ENCODE data around the gene ACP4.
"Not testable (repeated sequence)": the region's sequence is repeated elsewhere in the genome, so short reads cannot be mapped to it uniquely, and the experiment has no call there.

The ACP4 gene

DNA sequence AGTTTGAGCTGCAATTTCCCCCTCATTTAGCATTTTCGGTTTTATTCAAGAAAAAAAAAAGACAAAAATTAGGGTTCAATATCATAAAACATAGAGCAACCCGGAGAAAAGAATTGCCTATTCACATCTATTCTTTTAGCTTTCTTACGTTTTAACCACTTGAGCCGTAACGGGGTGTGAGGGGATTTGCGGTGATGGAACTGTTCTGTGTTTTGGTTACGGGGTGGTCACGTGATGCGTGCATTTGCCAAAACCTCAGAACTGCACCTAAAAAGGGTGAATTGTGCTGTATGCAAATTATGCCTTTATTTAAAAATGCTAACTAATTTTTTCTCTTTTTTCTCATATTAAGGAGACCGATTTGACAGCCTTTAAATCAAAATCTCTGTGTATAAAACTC lies 45.0 kb upstream of the ACP4 start:
- DNase-seq, result no peak
- H3K36me3 ChIP-seq (replicated peaks; ENCODE audit: insufficient read depth, low read length), result no peaks in the 10 kb centered on the region

DNA sequence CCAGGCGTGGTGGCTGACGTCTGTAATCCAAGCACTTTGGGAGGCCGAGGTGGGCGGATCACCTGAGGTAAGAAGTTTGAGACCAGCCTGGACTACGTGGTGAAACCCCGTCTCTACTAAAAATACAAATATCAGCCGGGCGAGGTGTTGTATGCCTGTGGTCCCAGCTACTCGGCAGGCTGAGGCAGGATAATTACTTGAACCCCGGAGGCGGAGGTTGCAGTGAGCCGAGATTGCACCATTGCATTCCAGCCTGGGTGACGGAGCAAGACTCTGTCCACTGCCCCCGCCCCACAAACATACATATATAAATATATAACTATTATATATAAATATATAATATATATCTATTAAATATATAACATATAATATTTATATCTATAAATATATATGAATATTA lies 43.1 kb upstream of the ACP4 start:
- H3K4me2 ChIP-seq (ENCODE audit: low read depth, low read length); H3K4me3 ChIP-seq (ENCODE audit: low read length); H2AFZ ChIP-seq (ENCODE audit: low read length); H3K79me2 ChIP-seq (ENCODE audit: low read length); H3K27ac ChIP-seq (ENCODE audit: low read length); H3K36me3 ChIP-seq (replicated peaks; ENCODE audit: insufficient read depth, low read length); H3F3A ChIP-seq (ENCODE audit: insufficient read depth, low read length); H3K9me3 ChIP-seq (replicated peaks; ENCODE audit: insufficient read depth, low read length); H3K9me2 ChIP-seq (replicated peaks; ENCODE audit: insufficient read depth, low read length); H3K9ac ChIP-seq (ENCODE audit: low read length); DNase-seq; H3K4me1 ChIP-seq (ENCODE audit: low read length); H4K20me1 ChIP-seq (ENCODE audit: insufficient read depth, low read length): not testable (repeated sequence)
- peaks cover 84% of the 10 kb centered on the region for H3K27me3 ChIP-seq (replicated peaks; ENCODE audit: insufficient read depth, low read length)

More for the DNA sequence above, 45.0 kb upstream of the ACP4 start:
- no peaks in the 10 kb centered on the region for H3K79me2 ChIP-seq (ENCODE audit: low read length)
- peaks cover 82% of the 10 kb centered on the region for H3K27me3 ChIP-seq (replicated peaks; ENCODE audit: insufficient read depth, low read length)
- no peak overlapping the region for H3K4me2 ChIP-seq (ENCODE audit: low read depth, low read length)
- H3F3A ChIP-seq (ENCODE audit: insufficient read depth, low read length), result no peaks in the 10 kb centered on the region
- no peaks in the 10 kb centered on the region for H4K20me1 ChIP-seq (ENCODE audit: insufficient read depth, low read length)
- no peak for TF ChIP-seq EZH2phosphoT487 (IDR thresholded peaks at IDR 0.05; ENCODE audit: low read length)
- TF ChIP-seq, protein P1, sequence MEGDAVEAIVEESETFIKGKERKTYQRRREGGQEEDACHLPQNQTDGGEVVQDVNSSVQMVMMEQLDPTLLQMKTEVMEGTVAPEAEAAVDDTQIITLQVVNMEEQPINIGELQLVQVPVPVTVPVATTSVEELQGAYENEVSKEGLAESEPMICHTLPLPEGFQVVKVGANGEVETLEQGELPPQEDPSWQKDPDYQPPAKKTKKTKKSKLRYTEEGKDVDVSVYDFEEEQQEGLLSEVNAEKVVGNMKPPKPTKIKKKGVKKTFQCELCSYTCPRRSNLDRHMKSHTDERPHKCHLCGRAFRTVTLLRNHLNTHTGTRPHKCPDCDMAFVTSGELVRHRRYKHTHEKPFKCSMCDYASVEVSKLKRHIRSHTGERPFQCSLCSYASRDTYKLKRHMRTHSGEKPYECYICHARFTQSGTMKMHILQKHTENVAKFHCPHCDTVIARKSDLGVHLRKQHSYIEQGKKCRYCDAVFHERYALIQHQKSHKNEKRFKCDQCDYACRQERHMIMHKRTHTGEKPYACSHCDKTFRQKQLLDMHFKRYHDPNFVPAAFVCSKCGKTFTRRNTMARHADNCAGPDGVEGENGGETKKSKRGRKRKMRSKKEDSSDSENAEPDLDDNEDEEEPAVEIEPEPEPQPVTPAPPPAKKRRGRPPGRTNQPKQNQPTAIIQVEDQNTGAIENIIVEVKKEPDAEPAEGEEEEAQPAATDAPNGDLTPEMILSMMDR (IDR thresholded peaks at IDR 0.05; ENCODE audit: low read length), result no peak
- no peak for TF ChIP-seq EZH2 (optimal IDR thresholded peaks at IDR 0.05; ENCODE audit: low read depth, low read length)
- no peaks in the 10 kb centered on the region for H3K9me3 ChIP-seq (replicated peaks; ENCODE audit: insufficient read depth, low read length)
- H2AFZ ChIP-seq (ENCODE audit: low read length), result no peak overlapping the region
- no peak overlapping the region for H3K4me3 ChIP-seq (ENCODE audit: low read length)
- no peak overlapping the region for H3K27ac ChIP-seq (ENCODE audit: low read length)
- no peak overlapping the region for H3K9ac ChIP-seq (ENCODE audit: low read length)
- H3K9me2 ChIP-seq (replicated peaks; ENCODE audit: insufficient read depth, low read length), result no peaks in the 10 kb centered on the region
- no peaks in the 10 kb centered on the region for H3K4me1 ChIP-seq (ENCODE audit: low read length)

DNA sequence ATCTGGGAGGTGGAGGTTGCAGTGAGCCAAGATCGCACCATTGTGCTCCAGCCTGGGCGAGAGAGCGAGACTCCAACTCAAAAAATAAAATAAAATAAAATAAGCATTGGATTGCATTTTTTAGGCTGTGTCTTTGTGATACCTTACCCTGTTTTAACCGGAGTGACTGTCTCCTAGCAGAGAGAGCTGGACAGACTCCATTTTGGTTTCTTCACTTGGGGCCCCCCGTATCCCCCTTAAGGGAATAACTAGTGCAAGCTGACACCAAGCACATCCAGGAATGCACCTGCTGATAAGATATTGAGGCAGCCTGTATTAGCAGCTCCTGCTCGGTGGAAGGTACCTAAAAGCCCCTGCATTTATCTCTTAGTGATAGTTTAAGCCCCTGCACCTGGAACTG lies 40.7 kb upstream of the ACP4 start:
- no peaks in the 10 kb centered on the region for H3K36me3 ChIP-seq (replicated peaks; ENCODE audit: insufficient read depth, low read length)
- no peak overlapping the region for H3K4me3 ChIP-seq (ENCODE audit: low read length)
- H3K9me2 ChIP-seq (replicated peaks; ENCODE audit: insufficient read depth, low read length), result no peaks in the 10 kb centered on the region
- H3K9ac ChIP-seq (ENCODE audit: low read length), result no peak overlapping the region
- H2AFZ ChIP-seq (ENCODE audit: low read length), result no peak overlapping the region
- H3K4me2 ChIP-seq (ENCODE audit: low read depth, low read length), result no peak overlapping the region
- H3K27ac ChIP-seq (ENCODE audit: low read length), result no peak overlapping the region
- no peaks in the 10 kb centered on the region for H3K9me3 ChIP-seq (replicated peaks; ENCODE audit: insufficient read depth, low read length)
- DNase-seq, result no peak
- peaks cover 86% of the 10 kb centered on the region for H3K27me3 ChIP-seq (replicated peaks; ENCODE audit: insufficient read depth, low read length)
- H3F3A ChIP-seq (ENCODE audit: insufficient read depth, low read length), result no peaks in the 10 kb centered on the region
- no peak for TF ChIP-seq EZH2 (optimal IDR thresholded peaks at IDR 0.05; ENCODE audit: low read depth, low read length)
- TF ChIP-seq EZH2phosphoT487 (IDR thresholded peaks at IDR 0.05; ENCODE audit: low read length), result no peak
- TF ChIP-seq, protein P1 (IDR thresholded peaks at IDR 0.05; ENCODE audit: low read length), result no peak
- H3K4me1 ChIP-seq (ENCODE audit: low read length), result no peaks in the 10 kb centered on the region
- H4K20me1 ChIP-seq (ENCODE audit: insufficient read depth, low read length), result no peaks in the 10 kb centered on the region
- H3K79me2 ChIP-seq (ENCODE audit: low read length), result no peaks in the 10 kb centered on the region

DNA sequence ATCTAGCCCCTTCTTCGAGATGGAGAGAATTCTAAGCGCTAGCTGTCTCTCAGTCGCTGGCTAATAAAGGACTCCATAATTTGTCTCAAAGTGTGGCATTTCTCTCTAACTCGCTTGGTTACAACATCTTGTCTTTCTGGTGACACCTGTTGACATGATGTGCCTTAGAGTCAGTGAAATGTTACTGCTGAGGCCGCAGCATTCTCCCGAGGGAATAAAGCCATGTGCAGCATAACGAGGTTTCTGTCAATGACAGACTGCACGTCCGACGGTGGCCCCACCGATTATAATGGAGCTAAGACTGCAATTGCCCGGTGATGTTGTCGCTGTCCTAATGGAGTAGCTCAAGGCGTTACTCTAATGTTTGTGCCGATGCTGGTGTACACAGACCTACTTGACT lies 40.2 kb upstream of the ACP4 start:
- no peak overlapping the region for H3K4me3 ChIP-seq (ENCODE audit: low read length)
- H3K9me2 ChIP-seq (replicated peaks; ENCODE audit: insufficient read depth, low read length), result no peaks in the 10 kb centered on the region
- H3K4me2 ChIP-seq (ENCODE audit: low read depth, low read length), result no peak overlapping the region
- H3K4me1 ChIP-seq (ENCODE audit: low read length), result no peaks in the 10 kb centered on the region
- no peaks in the 10 kb centered on the region for H4K20me1 ChIP-seq (ENCODE audit: insufficient read depth, low read length)
- no peaks in the 10 kb centered on the region for H3K36me3 ChIP-seq (replicated peaks; ENCODE audit: insufficient read depth, low read length)
- TF ChIP-seq, protein P1 (IDR thresholded peaks at IDR 0.05; ENCODE audit: low read length), result no peak
- TF ChIP-seq EZH2 (optimal IDR thresholded peaks at IDR 0.05; ENCODE audit: low read depth, low read length), result no peak
- no peak for TF ChIP-seq EZH2phosphoT487 (IDR thresholded peaks at IDR 0.05; ENCODE audit: low read length)
- H3K27me3 ChIP-seq (replicated peaks; ENCODE audit: insufficient read depth, low read length), result peaks cover 86% of the 10 kb centered on the region
- H3K27ac ChIP-seq (ENCODE audit: low read length), result no peak overlapping the region
- H3K9me3 ChIP-seq (replicated peaks; ENCODE audit: insufficient read depth, low read length), result no peaks in the 10 kb centered on the region
- H3K9ac ChIP-seq (ENCODE audit: low read length), result no peak overlapping the region
- H3F3A ChIP-seq (ENCODE audit: insufficient read depth, low read length), result no peaks in the 10 kb centered on the region
- no peaks in the 10 kb centered on the region for H3K79me2 ChIP-seq (ENCODE audit: low read length)
- DNase-seq, result no peak
- H2AFZ ChIP-seq (ENCODE audit: low read length), result no peak overlapping the region

Measured in MM.1S (cell line).